DND-41 (cell line): Measurements from ENCODE around the gene ITGA8.

ENCODE experiments used
- ATAC-seq: fragments of 200-7000 bp; cut with Tn5 transposase; 3 replicates; pipeline ENCODE4 v1.9.1; 2021; ENCODE audit warnings: low read depth; ENCODE audit not compliant: insufficient read depth
- DNase-seq: peaks from one replicate; pipeline ENCODE4 v3.0.0-alpha.2; 2020
- H2AFZ ChIP-seq: 2 replicates; pipeline ENCODE4 v1.6.0; 2012; ENCODE audit warnings: low read depth, low read length
- H3K27ac ChIP-seq: 2 replicates; pipeline ENCODE4 v1.5.1; 2012; ENCODE audit warnings: low read length, inconsistent platforms
- H3K27me3 ChIP-seq: fragments of 200-600 bp; sonication (generic); 2 replicates; pipeline ENCODE4 v1.6.0; 2012; ENCODE audit warnings: low read length, mild to moderate bottlenecking, inconsistent platforms; ENCODE audit not compliant: insufficient read depth, poor library complexity
- H3K36me3 ChIP-seq: 2 replicates; pipeline ENCODE4 v1.5.1; 2012; ENCODE audit warnings: low read length, inconsistent platforms; ENCODE audit not compliant: insufficient read depth
- H3K4me1 ChIP-seq: 2 replicates; pipeline ENCODE4 v1.5.1; 2012; ENCODE audit warnings: mild to moderate bottlenecking, low read length; ENCODE audit not compliant: insufficient read depth
- H3K4me2 ChIP-seq: 2 replicates; pipeline ENCODE4 v1.6.0; 2012; ENCODE audit warnings: mild to moderate bottlenecking, moderate library complexity, low read length, inconsistent platforms; ENCODE audit not compliant: insufficient read depth
- H3K4me3 ChIP-seq, 2 experiments: fragments of 200-600 bp in 1 of 2; shearing (Covaris generic) in 1 of 2; 2 replicates each; pipeline ENCODE4 v1.5.1; 2012 to 2016; ENCODE audit warnings: inconsistent platforms in 2 of 2, low read length in 2 of 2, mild to moderate bottlenecking in 2 of 2, low read depth in 1 of 2, moderate library complexity in 1 of 2
- H3K79me2 ChIP-seq: 2 replicates; pipeline ENCODE4 v1.6.0; 2012; ENCODE audit warnings: low read length, inconsistent platforms; ENCODE audit not compliant: insufficient read depth
- H3K9ac ChIP-seq: 2 replicates; pipeline ENCODE4 v1.6.0; 2012; ENCODE audit warnings: low read depth, mild to moderate bottlenecking, inconsistent platforms, low read length, moderate library complexity
- H3K9me3 ChIP-seq: 2 replicates; pipeline ENCODE4 v1.5.1; 2012; ENCODE audit warnings: low read length, moderate library complexity, mild to moderate bottlenecking, inconsistent platforms; ENCODE audit not compliant: insufficient read depth, severe bottlenecking
- H4K20me1 ChIP-seq: 2 replicates; pipeline ENCODE4 v1.6.0; 2012; ENCODE audit warnings: low read length; ENCODE audit not compliant: insufficient read depth
- EZH2 ChIP-seq: IDR thresholded peaks from 3 replicates; pipeline ENCODE4 v1.6.1; 2012; ENCODE audit warnings: borderline replicate concordance, low read depth, mild to moderate bottlenecking, moderate library complexity, low read length, inconsistent platforms; ENCODE audit not compliant: severe bottlenecking
- TF ChIP-seq, protein P1 (sequence below): IDR thresholded peaks from 2 replicates; pipeline ENCODE4 v1.5.1; 2012; ENCODE audit warnings: borderline replicate concordance, low read length, moderate library complexity, mild to moderate bottlenecking; ENCODE audit not compliant: poor library complexity, severe bottlenecking; ENCODE audit errors: extremely low read depth

ITGA8 gene

DNA sequence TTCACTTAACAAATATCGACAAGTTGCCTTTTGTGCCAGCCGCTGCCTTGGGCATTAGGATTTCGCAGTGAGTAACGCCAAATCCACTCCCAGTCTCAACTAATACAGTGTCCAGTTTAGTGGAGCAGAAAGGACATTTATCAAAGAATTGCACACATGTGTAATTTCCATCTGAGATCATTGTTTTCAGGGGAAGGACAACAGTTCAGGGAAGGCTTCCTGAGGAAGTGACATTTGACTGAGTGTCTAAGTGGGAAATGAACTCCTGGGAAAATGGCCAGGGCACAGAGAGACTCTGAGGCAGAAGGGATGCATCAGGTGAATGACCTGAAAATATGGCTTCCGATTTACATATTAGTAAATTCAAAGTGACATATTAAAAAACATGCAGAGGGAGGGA, 89.4 kb downstream of the ITGA8 start:
- Histone ChIP-seq H3K9me3 (no peaks in the 10 kb centered on the region), H3K9ac (no peak overlapping the region), H3K36me3 (no peaks in the 10 kb centered on the region), H3K4me3 (no peak overlapping the region), H3K27me3 (no peaks in the 10 kb centered on the region), H3K27ac (no peak overlapping the region), H3K4me2 (no peak overlapping the region), H4K20me1 (no peaks in the 10 kb centered on the region), H3K79me2 (no peaks in the 10 kb centered on the region), H3K4me1 (no peaks in the 10 kb centered on the region), H2AFZ (no peak overlapping the region)
- DNase-seq (no peak), ATAC-seq (no peak)
- no peak for TF ChIP-seq EZH2
- TF ChIP-seq, protein P1, sequence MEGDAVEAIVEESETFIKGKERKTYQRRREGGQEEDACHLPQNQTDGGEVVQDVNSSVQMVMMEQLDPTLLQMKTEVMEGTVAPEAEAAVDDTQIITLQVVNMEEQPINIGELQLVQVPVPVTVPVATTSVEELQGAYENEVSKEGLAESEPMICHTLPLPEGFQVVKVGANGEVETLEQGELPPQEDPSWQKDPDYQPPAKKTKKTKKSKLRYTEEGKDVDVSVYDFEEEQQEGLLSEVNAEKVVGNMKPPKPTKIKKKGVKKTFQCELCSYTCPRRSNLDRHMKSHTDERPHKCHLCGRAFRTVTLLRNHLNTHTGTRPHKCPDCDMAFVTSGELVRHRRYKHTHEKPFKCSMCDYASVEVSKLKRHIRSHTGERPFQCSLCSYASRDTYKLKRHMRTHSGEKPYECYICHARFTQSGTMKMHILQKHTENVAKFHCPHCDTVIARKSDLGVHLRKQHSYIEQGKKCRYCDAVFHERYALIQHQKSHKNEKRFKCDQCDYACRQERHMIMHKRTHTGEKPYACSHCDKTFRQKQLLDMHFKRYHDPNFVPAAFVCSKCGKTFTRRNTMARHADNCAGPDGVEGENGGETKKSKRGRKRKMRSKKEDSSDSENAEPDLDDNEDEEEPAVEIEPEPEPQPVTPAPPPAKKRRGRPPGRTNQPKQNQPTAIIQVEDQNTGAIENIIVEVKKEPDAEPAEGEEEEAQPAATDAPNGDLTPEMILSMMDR = no peak

DNA sequence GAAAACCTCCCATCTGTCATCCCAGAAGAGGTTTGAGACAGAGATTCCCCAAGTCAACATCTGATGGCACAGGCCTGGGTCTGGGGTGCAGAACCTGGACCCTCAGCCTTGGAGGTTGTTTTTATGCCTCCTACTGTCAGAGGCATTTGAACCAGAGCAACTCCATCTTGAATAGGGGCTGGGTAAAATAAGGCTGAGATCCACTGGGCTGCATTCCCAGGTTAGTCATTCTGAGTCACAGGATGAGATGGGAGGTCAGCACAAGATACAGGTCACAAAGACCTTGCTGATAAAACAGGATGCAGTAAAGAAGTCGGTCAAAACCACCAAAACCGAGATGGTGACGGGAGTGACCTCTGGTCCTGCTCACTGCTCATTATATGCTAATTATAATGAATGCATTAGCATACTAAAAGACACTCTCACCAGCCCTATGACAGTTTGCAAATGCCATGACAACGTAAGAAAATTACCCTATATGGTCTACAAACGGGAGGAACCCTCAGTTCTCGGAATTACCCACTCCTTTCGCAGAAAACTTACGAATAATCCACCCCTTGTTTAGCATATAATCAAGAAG, 92.0 kb downstream of the ITGA8 start:
- H3K27me3 ChIP-seq = no peaks in the 10 kb centered on the region
- H3K79me2 ChIP-seq = no peaks in the 10 kb centered on the region
- no peak overlapping the region for H2AFZ ChIP-seq
- H3K9me3 ChIP-seq = no peaks in the 10 kb centered on the region
- ATAC-seq (no peak), DNase-seq (no peak)
- H3K4me2 ChIP-seq = no peak overlapping the region
- H3K4me1 ChIP-seq = no peaks in the 10 kb centered on the region
- no peak overlapping the region for H3K9ac ChIP-seq
- TF ChIP-seq, protein P1 = no peak
- no peak for TF ChIP-seq EZH2
- no peaks in the 10 kb centered on the region for H3K36me3 ChIP-seq
- no peak overlapping the region for H3K27ac ChIP-seq
- H4K20me1 ChIP-seq = no peaks in the 10 kb centered on the region
- no peak overlapping the region for H3K4me3 ChIP-seq

DNA sequence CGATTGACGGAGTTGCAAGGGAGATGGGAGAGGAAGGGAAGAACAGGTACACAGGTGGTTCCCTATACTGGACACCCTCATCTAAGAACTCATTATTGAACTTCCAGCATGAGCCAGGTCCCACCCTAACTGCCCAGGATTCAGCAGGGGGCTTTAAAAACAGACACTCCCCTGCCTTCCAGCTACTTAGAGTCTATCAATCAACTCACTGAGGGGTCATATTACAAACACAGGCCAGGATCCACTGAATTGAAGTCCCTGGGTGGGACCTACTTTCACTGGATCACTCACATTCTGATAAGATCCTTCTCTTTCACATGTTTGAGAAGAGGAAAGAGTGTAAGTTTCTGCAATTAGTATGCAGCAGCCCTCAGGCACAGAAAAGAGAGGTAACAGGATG, 92.8 kb downstream of the ITGA8 start:
- Histone ChIP-seq H3K79me2 (no peaks in the 10 kb centered on the region), H3K27ac (no peak overlapping the region), H3K9ac (no peak overlapping the region), H2AFZ (no peak overlapping the region), H3K27me3 (no peaks in the 10 kb centered on the region), H3K4me2 (no peak overlapping the region), H3K4me3 (no peak overlapping the region), H3K4me1 (no peaks in the 10 kb centered on the region), H4K20me1 (no peaks in the 10 kb centered on the region), H3K9me3 (no peaks in the 10 kb centered on the region), H3K36me3 (no peaks in the 10 kb centered on the region)
- DNase-seq = no peak
- TF ChIP-seq EZH2 = no peak
- TF ChIP-seq, protein P1 = no peak
- no peak for ATAC-seq

DNA sequence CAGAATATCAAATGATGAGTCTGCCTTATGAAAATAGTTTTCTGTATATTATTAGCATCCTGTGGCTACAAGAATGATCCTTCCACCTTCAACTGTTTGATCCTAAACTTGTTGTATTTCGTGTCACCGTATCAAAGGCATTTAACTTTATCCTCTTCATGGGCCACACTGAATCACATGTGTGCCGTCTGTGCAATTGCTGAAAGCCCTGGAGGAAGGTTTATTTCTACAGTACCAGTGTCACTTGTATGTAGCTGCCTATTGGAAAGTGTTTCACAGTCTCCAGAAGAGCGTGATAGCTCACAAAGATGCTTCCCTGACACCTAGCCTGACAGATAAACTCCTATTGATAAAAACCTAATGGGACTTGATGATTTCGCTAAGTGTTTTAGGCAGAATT, 94.5 kb downstream of the ITGA8 start:
- H3K79me2 ChIP-seq = no peaks in the 10 kb centered on the region

More for the DNA sequence above, 94.5 kb downstream of the ITGA8 start:
- no peak overlapping the region for H3K27ac ChIP-seq
- ATAC-seq (no peak), DNase-seq (no peak)
- no peak overlapping the region for H2AFZ ChIP-seq
- H3K4me3 ChIP-seq = no peak overlapping the region
- TF ChIP-seq, protein P1 = no peak
- no peak for TF ChIP-seq EZH2
- no peak overlapping the region for H3K9ac ChIP-seq
- H3K27me3 ChIP-seq = no peaks in the 10 kb centered on the region
- no peaks in the 10 kb centered on the region for H3K9me3 ChIP-seq
- H3K36me3 ChIP-seq = no peaks in the 10 kb centered on the region
- H4K20me1 ChIP-seq = no peaks in the 10 kb centered on the region
- no peak overlapping the region for H3K4me2 ChIP-seq
- H3K4me1 ChIP-seq = no peaks in the 10 kb centered on the region
